ENCODE measurements around the gene FSTL1. TPM values are rescaled to one million over a fixed set of nuclear protein-coding genes. Genes with fewer than 3 reads are reported as not detected.

Gene FSTL1
- total and polyA plus RNA-seq, 2 experiments from 2014 or later = 50.8 to 258 TPM

GRCh38 chr3:120348991-120349854, 101.6 kb downstream of the FSTL1 start, which contains the start of gene LRRC58:
Gene LRRC58 (minus strand): TSS chr3:120349354. CDS start chr3:120349243, 111 bp downstream.
- peaks cover 21% of the 10 kb centered on the region for H3K4me1 Mint-ChIP-seq
- H3K27ac ChIP-seq (ENCODE audit: low read depth) = no peak within 1 kb of the TSS
- H3K9me3 Mint-ChIP-seq = no peaks in the 10 kb centered on the region

More at GRCh38 chr3:120348991-120349854, 101.6 kb downstream of the FSTL1 start, which contains the start of gene LRRC58:
- H3K4me2 ChIP-seq = peak within 1 kb of the TSS; percentile 93
- peaks cover 9% of the 10 kb centered on the region for H3K27me3 Mint-ChIP-seq (ENCODE audit: insufficient read depth, low read depth, poor library complexity)
- TF ChIP-seq EZH2phosphoT487 (IDR thresholded peaks at IDR 0.05; ENCODE audit: unreplicated experiment) (no peak), POLR2AphosphoS5 (IDR thresholded peaks at IDR 0.05; ENCODE audit: low read depth) (peak; percentile 72), ZNF114 (CRISPR knock-in tag; IDR thresholded peaks at IDR 0.05) (no peak), CREB1 (CRISPR knock-in tag; IDR thresholded peaks at IDR 0.05; ENCODE audit: low read depth) (no peak), ETS1 (IDR thresholded peaks at IDR 0.05) (no peak), CTCF (conservative IDR thresholded peaks at IDR 0.05; ENCODE audit: low read depth in 2 of 2) (peak in 1 of 2 experiments; percentile 33; a peak in 2 of 4 replicates), JUNB (IDR thresholded peaks at IDR 0.05; ENCODE audit: unreplicated experiment) (no peak), ZNF331 (CRISPR knock-in tag; IDR thresholded peaks at IDR 0.05; ENCODE audit: low read depth) (no peak), REST (IDR thresholded peaks at IDR 0.05; ENCODE audit: unreplicated experiment) (no peak), STAT1 (IDR thresholded peaks at IDR 0.05; ENCODE audit: unreplicated experiment) (no peak), EZH2 (IDR thresholded peaks at IDR 0.05; ENCODE audit: low read depth, unreplicated experiment) (no peak), NANOG (IDR thresholded peaks at IDR 0.05; ENCODE audit: borderline replicate concordance) (no peak), ZNF462 (CRISPR knock-in tag; IDR thresholded peaks at IDR 0.05) (no peak)
- H3K36me3 Mint-ChIP-seq (ENCODE audit: low read depth) = peaks cover 6% of the 10 kb centered on the region; the same call in 2 of the 3 replicates
- peaks cover 38% of the 10 kb centered on the region for H3K79me2 ChIP-seq (replicated peaks; ENCODE audit: insufficient read depth)
- H3F3A ChIP-seq (replicated peaks; ENCODE audit: low read depth) = no peaks in the 10 kb centered on the region; the same call in 1 of the 2 replicates
- peaks cover 4% of the 10 kb centered on the region; the same call in 1 of the 2 replicates for H4K20me1 ChIP-seq (replicated peaks; ENCODE audit: insufficient read depth)
- H3K9me2 ChIP-seq (ENCODE audit: insufficient read depth) = no peaks in the 10 kb centered on the region
- DNase-seq (ENCODE audit: low spot score) = peak; percentile 90
- H3K27ac Mint-ChIP-seq = peak within 1 kb of the TSS; percentile 81; the same call in 1 of the 2 replicates
- peak; percentile 82 for ATAC-seq
- peaks cover 22% of the 10 kb centered on the region for H3K27me3 ChIP-seq (ENCODE audit: insufficient read depth)
- H3K4me3 ChIP-seq = peak within 1 kb of the TSS; percentile 84
- peak within 1 kb of the TSS; percentile 89 for H3K4me3 Mint-ChIP-seq
- H3K36me3 ChIP-seq (ENCODE audit: insufficient read depth) = no peaks in the 10 kb centered on the region
- peak within 1 kb of the TSS; percentile 87 for H2AFZ ChIP-seq
- H3K4me1 ChIP-seq (ENCODE audit: insufficient read depth) = peaks cover 10% of the 10 kb centered on the region

Data from GM23338 (cell line).